HepG2 (cell line): ENCODE measurements around the gene SNCAIP. TPM values are rescaled to one million over a fixed set of nuclear protein-coding genes. Genes with fewer than 3 reads are reported as not detected.

Experiments
- ATAC-seq: fragments of 200-7000 bp; cut with Tn5 transposase; 3 replicates; pipeline ENCODE4 v1.9.1; 2020; ENCODE audit warnings: mild to moderate bottlenecking, moderate library complexity
- BruUV-seq: library from RNA; stranded (reverse); fragments of 400-500 nt; replicated peaks from 2 replicates; lab custom pipeline; 2021; lab: Mats Ljungman, UMichigan
- CTCF ChIA-PET: fragments of 300-600 bp; formaldehyde crosslinking; extraction: SDS; loops from one replicate; lab custom pipeline; 2021; ENCODE audit warnings: low total read pairs, inconsistent platforms, low intra/inter-chr PET ratio; lab: Yijun Ruan, JAX
- POLR2A ChIA-PET: fragments of 350-600 bp; sonication (Branson Sonifier 250); formaldehyde crosslinking; loops from one replicate; lab custom pipeline; 2020; ENCODE audit warnings: antibody characterized with exemption, inconsistent platforms; lab: Yijun Ruan, JAX
- DNase-seq: peaks from one replicate; pipeline ENCODE4 v3.0.0-alpha.2; 2015; ENCODE audit warnings: low spot score
- FAIRE-seq: peaks from 3 replicates; lab custom pipeline; 2011; peaks lifted over from hg19 to GRCh38; lab: Jason Lieb, UNC
- H2AFZ ChIP-seq: one replicate; pipeline ENCODE4 v1.6.1; 2011; ENCODE audit warnings: low read length, inconsistent platforms
- H3K27ac ChIP-seq: fragments of 300-600 bp; 3 replicates; pipeline ENCODE4 v1.8.0; 2011; ENCODE audit warnings: mixed run types, mild to moderate bottlenecking, mixed read lengths, low read length, inconsistent platforms; ENCODE audit not compliant: insufficient read depth; ENCODE audit errors: extremely low read length
- H3K27me3 ChIP-seq, 2 experiments: fragments of 200-600 bp in 1 of 2; 2 replicates in 1 of 2; 3 replicates in 1 of 2; pipeline versions ENCODE4 v1.6.0 to v1.8.0; 2011; ENCODE audit warnings: low read length in 2 of 2, mild to moderate bottlenecking in 2 of 2, moderate library complexity in 2 of 2, inconsistent platforms in 1 of 2; ENCODE audit not compliant: insufficient read depth in 2 of 2, control insufficient read depth in 1 of 2
- H3K36me3 ChIP-seq, 2 experiments: fragments of 200-600 bp in 1 of 2; replicated peaks in 1 of 2; 2 replicates in 1 of 2; 3 replicates in 1 of 2; pipeline versions ENCODE4 v1.5.1 to v1.8.0; 2011; ENCODE audit warnings: low read length in 2 of 2, inconsistent platforms in 1 of 2; ENCODE audit not compliant: insufficient read depth in 2 of 2, control insufficient read depth in 1 of 2
- H3K4me1 ChIP-seq: 2 replicates; pipeline ENCODE4 v1.5.1; 2012; ENCODE audit warnings: low read length, inconsistent platforms; ENCODE audit not compliant: insufficient read depth
- H3K4me2 ChIP-seq: 2 replicates; pipeline ENCODE4 v1.6.0; 2011; ENCODE audit warnings: low read depth, low read length, inconsistent platforms
- H3K4me3 ChIP-seq, 3 experiments: fragments of 200-600 bp in 1 of 3; sonication (generic), shearing (Covaris generic) in 1 of 3; replicated peaks in 1 of 3; 2 replicates each; pipeline ENCODE4 v1.5.1; 2011 to 2016; ENCODE audit warnings: low read length in 3 of 3, inconsistent platforms in 2 of 3, low read depth in 2 of 3, mild to moderate bottlenecking in 2 of 3, control low read depth in 1 of 3, mixed read lengths in 1 of 3; ENCODE audit not compliant: insufficient read depth in 1 of 3
- H3K79me2 ChIP-seq: one replicate; pipeline ENCODE4 v1.6.1; 2011; ENCODE audit warnings: low read length, inconsistent platforms; ENCODE audit not compliant: insufficient read depth
- H3K9ac ChIP-seq: 2 replicates; pipeline ENCODE4 v1.6.0; 2011; ENCODE audit warnings: mild to moderate bottlenecking, low read depth, low read length, inconsistent platforms; ENCODE audit not compliant: insufficient read depth
- H3K9me3 ChIP-seq: 2 replicates; pipeline ENCODE4 v1.5.1; 2012; ENCODE audit warnings: mild to moderate bottlenecking, low read length
- H4K20me1 ChIP-seq: 2 replicates; pipeline ENCODE4 v1.6.0; 2011; ENCODE audit warnings: inconsistent platforms, mild to moderate bottlenecking, low read length, moderate library complexity; ENCODE audit not compliant: insufficient read depth
- HMG20A ChIP-seq: IDR thresholded peaks from 2 replicates; pipeline ENCODE4 v1.6.1; 2016; ENCODE audit warnings: borderline replicate concordance
- HOXD1 ChIP-seq: sonication (generic); formaldehyde crosslinking; IDR thresholded peaks from 2 replicates; pipeline ENCODE4 v1.5.0; 2020; ENCODE audit warnings: missing genetic modification reagents
- MED13 ChIP-seq: sonication (generic); formaldehyde crosslinking; IDR thresholded peaks from 2 replicates; pipeline ENCODE4 v1.5.0; 2020; ENCODE audit warnings: missing genetic modification reagents
- NFE2 ChIP-seq: sonication (generic); formaldehyde crosslinking; IDR thresholded peaks from 2 replicates; pipeline ENCODE4 v1.4.0; 2020; ENCODE audit warnings: missing genetic modification reagents
- RAD21 ChIP-seq: fragments of 450-650 bp; formaldehyde crosslinking; IDR thresholded peaks from 2 replicates; pipeline ENCODE4 v1.5.0; 2020; ENCODE audit warnings: mild to moderate bottlenecking
- SP1 ChIP-seq, 2 experiments: fragments of 450-650 bp in 1 of 2; sonication (generic) in 1 of 2; formaldehyde crosslinking in 1 of 2; IDR thresholded peaks; 2 replicates each; pipeline versions ENCODE4 v1.4.0 to v1.6.1; 2016 to 2020; ENCODE audit warnings: missing genetic modification reagents in 1 of 2
- SUZ12 ChIP-seq: fragments of 150-350 bp; IDR thresholded peaks from 2 replicates; pipeline ENCODE4 v1.6.1; 2014; ENCODE audit warnings: low read depth, low read length
- ZNF275 ChIP-seq: sonication (generic); formaldehyde crosslinking; IDR thresholded peaks from 2 replicates; pipeline ENCODE4 v1.8.0; 2022; ENCODE audit warnings: missing genetic modification reagents, mild to moderate bottlenecking, inconsistent platforms, borderline replicate concordance
- ZNF280B ChIP-seq: sonication (generic); formaldehyde crosslinking; IDR thresholded peaks from 2 replicates; pipeline ENCODE4 v1.5.0; 2020; ENCODE audit warnings: missing genetic modification reagents, mild to moderate bottlenecking, borderline replicate concordance
- ZNF33B ChIP-seq: sonication (generic); formaldehyde crosslinking; IDR thresholded peaks from 2 replicates; pipeline ENCODE4 v1.5.1; 2020; ENCODE audit warnings: mild to moderate bottlenecking, missing genetic modification reagents
- ZNF570 ChIP-seq: sonication (generic); formaldehyde crosslinking; IDR thresholded peaks from 2 replicates; pipeline ENCODE4 v1.4.0; 2020; ENCODE audit warnings: mild to moderate bottlenecking, missing genetic modification reagents, borderline replicate concordance
- ZSCAN25 ChIP-seq: sonication (generic); formaldehyde crosslinking; IDR thresholded peaks from 2 replicates; pipeline ENCODE4 v1.8.0; 2022; ENCODE audit warnings: mild to moderate bottlenecking, missing genetic modification reagents
- WGBS: methylation state at CpG from one replicate; pipeline ENCODE4 v1.1.6; 2017; ENCODE audit warnings: low lambda C conversion rate; 5-methylcytosine and 5-hydroxymethylcytosine counted together
- in situ Hi-C: cut with HindIII; loops from 2 replicates; pipeline ENCODE4 v1.10.0; 2017; ENCODE audit warnings: low pct_unique_long_range_greater_than_20kb; ENCODE audit not compliant: extremely low pct_ligation_motif_present
- intact Hi-C: fragments of 100-400 bp; cut with micrococcal nuclease; formaldehyde crosslinking; loops from one replicate; pipeline ENCODE4 v1.10.0; 2022; ENCODE audit not compliant: unreplicated experiment
- polyA plus RNA-seq, 8 experiments: library from polyadenylated mRNA; depleted of rRNA in 3 of 8; stranded (reverse) in 7 of 8; unstranded in 1 of 8; fragments of >200 nt; fragmentation: Illumina TruSeq in 4 of 8; extraction: Trizol in 4 of 8; gene quantifications; 2 replicates each; pipeline versions ENCODE4 v1.2.1 to v1.2.3, GENCODE V29; 2011 to 2016; ENCODE audit warnings: low read depth in 4 of 8, missing spikeins in 1 of 8, mixed read lengths in 1 of 8; ENCODE audit not compliant: insufficient read depth in 1 of 8
- total RNA-seq, 5 experiments: library from RNA; depleted of rRNA; stranded (reverse); fragments of >200 nt; fragmentation: Illumina TruSeq; extraction: Trizol; gene quantifications; 2 replicates each; pipeline ENCODE4 v1.2.3, GENCODE V29; 2016; ENCODE audit warnings: low read depth in 1 of 5
- TF ChIP-seq, protein P1 (sequence below): sonication (generic); formaldehyde crosslinking; IDR thresholded peaks from 2 replicates; pipeline ENCODE4 v1.4.0; 2020; ENCODE audit warnings: missing genetic modification reagents, low read depth, mild to moderate bottlenecking, borderline replicate concordance

Gene SNCAIP
- total and polyA plus RNA-seq, 2 of the 13 experiments (the other 11 are each of a cell fraction or from before 2014, with no cell fraction given) = not detected

- DNase-seq (no peak), FAIRE-seq (no peak)
- Histone ChIP-seq H3K27ac (no peak overlapping the region), H4K20me1 (no peaks in the 10 kb centered on the region), H3K4me1 (no peaks in the 10 kb centered on the region)
- intact Hi-C loops = no loop called here
- TF ChIP-seq MED13 (CRISPR knock-in tag) = no peak
- no peak for TF ChIP-seq ZSCAN25
- TF ChIP-seq NFE2 = no peak
- no peak for TF ChIP-seq HOXD1
- TF ChIP-seq SUZ12 = no peak
- TF ChIP-seq ZNF570 (CRISPR knock-in tag) = no peak
- TF ChIP-seq HMG20A (CRISPR knock-in tag) = no peak
- TF ChIP-seq ZNF33B = no peak
- TF ChIP-seq SP1 (IDR thresholded peaks at IDR 0.05) = no peak
- TF ChIP-seq SP1 (CRISPR knock-in tag; IDR thresholded peaks at IDR 0.05) = no peak
- no peak for TF ChIP-seq ZNF275 (CRISPR knock-in tag)
- TF ChIP-seq RAD21 (CRISPR knock-in tag) = no peak
- no peak for TF ChIP-seq ZNF280B (CRISPR knock-in tag)
- TF ChIP-seq, protein P1, sequence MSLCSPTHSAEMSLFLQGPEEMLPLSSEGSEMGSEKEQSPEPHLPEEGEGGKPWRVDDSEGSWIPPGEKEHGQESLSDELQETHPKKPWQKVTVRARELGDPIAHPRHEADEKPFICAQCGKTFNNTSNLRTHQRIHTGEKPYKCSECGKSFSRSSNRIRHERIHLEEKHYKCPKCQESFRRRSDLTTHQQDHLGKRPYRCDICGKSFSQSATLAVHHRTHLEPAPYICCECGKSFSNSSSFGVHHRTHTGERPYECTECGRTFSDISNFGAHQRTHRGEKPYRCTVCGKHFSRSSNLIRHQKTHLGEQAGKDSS (CRISPR knock-in tag) = no peak
- TF ChIP-seq, all 625 proteins: peak for 0
- no TSS peak for BruUV-seq
- WGBS = 0% methylated on average over 3 of the region's 3 CpGs
- H3K36me3 ChIP-seq = no peaks in the 10 kb centered on the region
- no peak overlapping the region for H3K4me3 ChIP-seq
- H3K79me2 ChIP-seq = no peaks in the 10 kb centered on the region
- H3K4me2 ChIP-seq = no peak overlapping the region
- no peak for ATAC-seq
- H2AFZ ChIP-seq = no peak overlapping the region
- ChIA-PET CTCF (no interaction called here), POLR2A (no interaction called here)
- no peaks in the 10 kb centered on the region for H3K9me3 ChIP-seq
- no peak overlapping the region for H3K9ac ChIP-seq
- in situ Hi-C loops = no loop called here
- no peaks in the 10 kb centered on the region; a peak in 2 of 5 replicates for H3K27me3 ChIP-seq
These were observed 29.1 kb downstream of the SNCAIP start for GRCh38 chr5:122341087-122341486.
